Stimulated activated CD4-positive, alpha-beta T cell treated with anti-CD3 and anti-CD28 coated beads, Interleukin-4, amount 100 ng/mL, for 1 hour (primary cell): ENCODE results near the gene GLDC.
A peak's percentile ranks its signal among the peaks of the same experiment; 100 is the strongest.
"Not testable (repeated sequence)": the region's sequence is repeated elsewhere in the genome, so short reads cannot be mapped to it uniquely, and the experiment has no call there.

ENCODE experiments used
- DNase-seq: peaks from one replicate; pipeline ENCODE4 v3.0.0-alpha.2; 2020

The GLDC gene

GRCh38 chr9:6645355-6646292 lies at the start of gene GLDC:
Gene GLDC (minus strand): TSS chr9:6645729. CDS start chr9:6645499, 230 bp downstream.
- DNase-seq = peak; percentile 46

- DNase-seq = no peak
Measured at GRCh38 chr9:6692881-6693361, 47.4 kb upstream of the GLDC start.

GRCh38 chr9:6692433-6692832 lies 46.9 kb upstream of the GLDC start:
- no peak for DNase-seq

- DNase-seq = not testable (repeated sequence)
Measured at GRCh38 chr9:6690675-6691070, 45.1 kb upstream of the GLDC start.

- no peak for DNase-seq
Measured at GRCh38 chr9:6689893-6690674, 44.6 kb upstream of the GLDC start.

- no peak for DNase-seq
Measured at GRCh38 chr9:6687180-6687579, 41.7 kb upstream of the GLDC start.

GRCh38 chr9:6686396-6686795 lies 40.9 kb upstream of the GLDC start:
- no peak for DNase-seq

- DNase-seq = no peak
Measured at GRCh38 chr9:6681957-6682501, 36.5 kb upstream of the GLDC start.

GRCh38 chr9:6681147-6681956 lies 35.8 kb upstream of the GLDC start:
- DNase-seq = peak; percentile 89

- DNase-seq = peak; percentile 71
Measured at GRCh38 chr9:6680797-6681146, 35.2 kb upstream of the GLDC start.

GRCh38 chr9:6677803-6678202 lies 32.3 kb upstream of the GLDC start:
- DNase-seq = no peak

- DNase-seq = no peak
Measured at GRCh38 chr9:6676254-6676921, 30.9 kb upstream of the GLDC start.

- no peak for DNase-seq
Measured at GRCh38 chr9:6675268-6675667, 29.7 kb upstream of the GLDC start.

- DNase-seq = no peak
Measured at GRCh38 chr9:6673326-6674025, 27.9 kb upstream of the GLDC start.

GRCh38 chr9:6672118-6672517 lies 26.6 kb upstream of the GLDC start:
- DNase-seq = no peak

- no peak for DNase-seq
Measured at GRCh38 chr9:6671416-6671815, 25.9 kb upstream of the GLDC start.

GRCh38 chr9:6669881-6670280 lies 24.4 kb upstream of the GLDC start:
- no peak for DNase-seq

- no peak for DNase-seq
Measured at GRCh38 chr9:6667633-6668280, 22.2 kb upstream of the GLDC start.

- no peak for DNase-seq
Measured at GRCh38 chr9:6667080-6667479, 21.6 kb upstream of the GLDC start.

GRCh38 chr9:6665628-6666027 lies 20.1 kb upstream of the GLDC start:
- DNase-seq = no peak

- DNase-seq = no peak
Measured at GRCh38 chr9:6664204-6664680, 18.7 kb upstream of the GLDC start.
